A673 (cell line): Measurements from ENCODE around the gene COIL. TPM values are rescaled to one million over a fixed set of nuclear protein-coding genes. Genes with fewer than 3 reads are reported as not detected.

ENCODE experiments used
- Bru-seq: library from RNA; stranded (reverse); fragments of 400-500 nt; gene quantifications from one replicate; lab custom pipeline; 2021; lab: Mats Ljungman, UMichigan
- BruChase-seq, 2 experiments: library from RNA; stranded (reverse); fragments of 400-500 nt; gene quantifications; one replicate each; lab custom pipeline; 2021; lab: Mats Ljungman, UMichigan
- BruUV-seq: library from RNA; stranded (reverse); fragments of 400-500 nt; replicated peaks from 2 replicates; lab custom pipeline; 2021; lab: Mats Ljungman, UMichigan
- CTCF ChIA-PET: fragments of 300-600 bp; sonication (Branson Sonifier 250); formaldehyde crosslinking; loops from one replicate; lab custom pipeline; 2022; ENCODE audit warnings: antibody characterized with exemption; lab: Charles Lee
- POLR2A ChIA-PET: fragments of 300-600 bp; sonication (Branson Sonifier 250); formaldehyde crosslinking; loops from one replicate; lab custom pipeline; 2022; ENCODE audit warnings: antibody characterized with exemption; ENCODE audit not compliant: low non-redundant PET; lab: Charles Lee
- DNase-seq: peaks from one replicate; pipeline ENCODE4 v3.0.0-alpha.2; 2015; ENCODE audit warnings: low spot score
- H3K27ac ChIP-seq: fragments of 200-600 bp; sonication (generic); 2 replicates; pipeline ENCODE4 v1.5.1; 2016; ENCODE audit warnings: mixed run types, low read depth, mild to moderate bottlenecking, mixed read lengths, antibody characterized with exemption, low read length; ENCODE audit not compliant: poor library complexity, severe bottlenecking
- H3K27me3 ChIP-seq: fragments of 200-600 bp; sonication (generic); replicated peaks from 2 replicates; pipeline ENCODE4 v1.6.1; 2017; ENCODE audit warnings: mixed run types, low read depth, mild to moderate bottlenecking, mixed read lengths, antibody characterized with exemption, low read length; ENCODE audit not compliant: insufficient read depth, poor library complexity
- H3K36me3 ChIP-seq: fragments of 200-600 bp; sonication (generic); 2 replicates; pipeline ENCODE4 v1.6.1; 2016; ENCODE audit warnings: mixed run types, mild to moderate bottlenecking, mixed read lengths, antibody characterized with exemption, low read length; ENCODE audit not compliant: insufficient read depth, poor library complexity, severe bottlenecking
- H3K4me1 ChIP-seq: fragments of 200-600 bp; sonication (generic); 2 replicates; pipeline ENCODE4 v1.6.1; 2017; ENCODE audit warnings: mixed run types, mild to moderate bottlenecking, mixed read lengths, antibody characterized with exemption, low read length; ENCODE audit not compliant: insufficient read depth, poor library complexity, severe bottlenecking
- H3K4me3 ChIP-seq: fragments of 200-600 bp; sonication (generic); 2 replicates; pipeline ENCODE4 v1.5.1; 2016; ENCODE audit warnings: low read depth, mixed run types, mild to moderate bottlenecking, mixed read lengths, low read length; ENCODE audit not compliant: poor library complexity, severe bottlenecking
- H3K9me3 ChIP-seq: fragments of 200-600 bp; sonication (generic); 2 replicates; pipeline ENCODE4 v1.6.1; 2016; ENCODE audit warnings: mixed run types, low read depth, mild to moderate bottlenecking, mixed read lengths, antibody characterized with exemption, low read length; ENCODE audit not compliant: poor library complexity, severe bottlenecking
- EZH2 ChIP-seq: fragments of 200-600 bp; sonication (generic); IDR thresholded peaks from 2 replicates; pipeline ENCODE4 v1.6.1; 2017; ENCODE audit warnings: borderline replicate concordance, low read depth, mild to moderate bottlenecking, mixed read lengths, antibody characterized with exemption, low read length; ENCODE audit not compliant: poor library complexity, severe bottlenecking
- intact Hi-C: fragments of 100-400 bp; cut with micrococcal nuclease; formaldehyde crosslinking; loops from one replicate; pipeline ENCODE4 v1.10.0; 2022; ENCODE audit not compliant: unreplicated experiment
- long read RNA-seq: library from polyadenylated mRNA; stranded (forward); transcript quantifications from one replicate; pipeline ENCODE4 v2.0.0, GENCODE V29; 2022
- total RNA-seq: library from RNA; stranded (reverse); gene quantifications from 2 replicates; pipeline ENCODE4 v1.2.3, GENCODE V29; 2021
- TF ChIP-seq, protein P1 (sequence below): fragments of 300-800, 200-600 bp; sonication (generic); conservative IDR thresholded peaks from 2 replicates; pipeline ENCODE4 v1.5.1; 2017; ENCODE audit warnings: low read depth, mild to moderate bottlenecking, antibody characterized with exemption, low read length, moderate library complexity, mixed read lengths

The COIL gene, protein sequence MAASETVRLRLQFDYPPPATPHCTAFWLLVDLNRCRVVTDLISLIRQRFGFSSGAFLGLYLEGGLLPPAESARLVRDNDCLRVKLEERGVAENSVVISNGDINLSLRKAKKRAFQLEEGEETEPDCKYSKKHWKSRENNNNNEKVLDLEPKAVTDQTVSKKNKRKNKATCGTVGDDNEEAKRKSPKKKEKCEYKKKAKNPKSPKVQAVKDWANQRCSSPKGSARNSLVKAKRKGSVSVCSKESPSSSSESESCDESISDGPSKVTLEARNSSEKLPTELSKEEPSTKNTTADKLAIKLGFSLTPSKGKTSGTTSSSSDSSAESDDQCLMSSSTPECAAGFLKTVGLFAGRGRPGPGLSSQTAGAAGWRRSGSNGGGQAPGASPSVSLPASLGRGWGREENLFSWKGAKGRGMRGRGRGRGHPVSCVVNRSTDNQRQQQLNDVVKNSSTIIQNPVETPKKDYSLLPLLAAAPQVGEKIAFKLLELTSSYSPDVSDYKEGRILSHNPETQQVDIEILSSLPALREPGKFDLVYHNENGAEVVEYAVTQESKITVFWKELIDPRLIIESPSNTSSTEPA
- total RNA-seq: 23.2 and 23.9 TPM in 2 replicates
- percentile 87 among the genes with signal in this experiment for Bru-seq, nascent RNA
- BruChase-seq, experiment 1, labeled RNA remaining after a 2-hour chase: percentile 91 among the genes with signal in this experiment
- percentile 70 among the genes with signal in this experiment for BruChase-seq, experiment 2, labeled RNA remaining after a 6-hour chase
- long read RNA-seq, transcript COIL-201 (7 exons, 2,650 nt): major isoform, 143 of 159 reads
- long read RNA-seq, partial matches to known transcripts: 4 of 159 reads
- long read RNA-seq, other reads (novel, unspliced or antisense): 12 of 159 reads

GRCh38 chr17:56960596-56961538 is at the start of gene COIL:
TSS of gene COIL (minus strand) at chr17:56961050. CDS start at chr17:56961019, 31 bp downstream.
- POLR2A ChIA-PET: interaction anchor here (0.7 kb wide), 1 partner anchor 15 kb away, joined by 4 read pairs; no protein-coding TSS in a partner anchor
- intact Hi-C loops: no loop called here
- no peaks in the 10 kb centered on the region for H3K27me3 ChIP-seq
- TF ChIP-seq, protein P1, sequence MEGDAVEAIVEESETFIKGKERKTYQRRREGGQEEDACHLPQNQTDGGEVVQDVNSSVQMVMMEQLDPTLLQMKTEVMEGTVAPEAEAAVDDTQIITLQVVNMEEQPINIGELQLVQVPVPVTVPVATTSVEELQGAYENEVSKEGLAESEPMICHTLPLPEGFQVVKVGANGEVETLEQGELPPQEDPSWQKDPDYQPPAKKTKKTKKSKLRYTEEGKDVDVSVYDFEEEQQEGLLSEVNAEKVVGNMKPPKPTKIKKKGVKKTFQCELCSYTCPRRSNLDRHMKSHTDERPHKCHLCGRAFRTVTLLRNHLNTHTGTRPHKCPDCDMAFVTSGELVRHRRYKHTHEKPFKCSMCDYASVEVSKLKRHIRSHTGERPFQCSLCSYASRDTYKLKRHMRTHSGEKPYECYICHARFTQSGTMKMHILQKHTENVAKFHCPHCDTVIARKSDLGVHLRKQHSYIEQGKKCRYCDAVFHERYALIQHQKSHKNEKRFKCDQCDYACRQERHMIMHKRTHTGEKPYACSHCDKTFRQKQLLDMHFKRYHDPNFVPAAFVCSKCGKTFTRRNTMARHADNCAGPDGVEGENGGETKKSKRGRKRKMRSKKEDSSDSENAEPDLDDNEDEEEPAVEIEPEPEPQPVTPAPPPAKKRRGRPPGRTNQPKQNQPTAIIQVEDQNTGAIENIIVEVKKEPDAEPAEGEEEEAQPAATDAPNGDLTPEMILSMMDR: peak; percentile 99
- no peak for TF ChIP-seq EZH2
- no peaks in the 10 kb centered on the region for H3K36me3 ChIP-seq
- peaks cover 4% of the 10 kb centered on the region for H3K4me1 ChIP-seq
- no peaks in the 10 kb centered on the region for H3K9me3 ChIP-seq
- CTCF ChIA-PET: interaction anchor here (0.6 to 1.0 kb wide), 2 partner anchors 13 to 17 kb away, joined by 3 to 9 read pairs; partner anchors contain the start of gene SCPEP1
- no TSS peak for BruUV-seq
- peak within 1 kb of the TSS; percentile 81 for H3K4me3 ChIP-seq
- peak; percentile 96 for DNase-seq
- H3K27ac ChIP-seq: peak within 1 kb of the TSS; percentile 96

DNA sequence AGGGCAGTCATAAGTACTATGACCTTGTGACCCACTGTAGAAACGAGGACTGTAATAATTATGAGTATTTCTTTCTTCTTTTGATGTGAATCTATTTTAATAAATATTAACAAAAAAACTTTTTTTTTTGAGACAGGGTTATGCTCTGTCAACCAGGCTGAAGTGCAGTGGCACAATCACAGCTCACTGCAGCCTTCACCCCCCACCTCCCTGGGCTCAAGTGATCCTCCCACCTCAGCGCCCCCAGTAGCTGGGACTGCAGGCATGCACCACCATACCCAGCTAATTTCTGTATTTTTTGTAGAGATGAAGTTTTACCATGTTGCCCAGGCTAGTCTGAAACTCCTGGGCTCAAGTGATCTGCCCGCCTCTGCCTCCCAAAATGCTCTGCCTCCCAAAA is 49.6 kb upstream of the COIL start:
- no peak overlapping the region for H3K27ac ChIP-seq
- no peaks in the 10 kb centered on the region for H3K36me3 ChIP-seq
- POLR2A ChIA-PET: interaction anchor here (0.6 kb wide), 1 partner anchor 1482 kb away, joined by 4 read pairs; no protein-coding TSS in a partner anchor
- no peak for DNase-seq
- H3K4me1 ChIP-seq: no peaks in the 10 kb centered on the region
- no peaks in the 10 kb centered on the region for H3K9me3 ChIP-seq
- no TSS peak for BruUV-seq
- TF ChIP-seq, protein P1: no peak
- TF ChIP-seq EZH2: no peak
- no peak overlapping the region for H3K4me3 ChIP-seq
- CTCF ChIA-PET: interaction anchor here (0.6 kb wide), 2 partner anchors 191 to 1660 kb away, joined by 3 to 4 read pairs; no protein-coding TSS in a partner anchor
- H3K27me3 ChIP-seq: no peaks in the 10 kb centered on the region
- intact Hi-C loops: no loop called here
